GM12892 (cell line): ENCODE data around the gene OR5AU1.

Source experiments
- POLR2AphosphoS5 ChIP-seq: IDR thresholded peaks from 2 replicates; pipeline ENCODE4 v1.6.1; 2011; ENCODE audit warnings: low read depth, low read length, control low read depth
- TAF1 ChIP-seq: IDR thresholded peaks from 2 replicates; pipeline ENCODE4 v1.6.1; 2011; ENCODE audit warnings: low read depth, mild to moderate bottlenecking, control low read depth, low read length, borderline replicate concordance

DNA sequence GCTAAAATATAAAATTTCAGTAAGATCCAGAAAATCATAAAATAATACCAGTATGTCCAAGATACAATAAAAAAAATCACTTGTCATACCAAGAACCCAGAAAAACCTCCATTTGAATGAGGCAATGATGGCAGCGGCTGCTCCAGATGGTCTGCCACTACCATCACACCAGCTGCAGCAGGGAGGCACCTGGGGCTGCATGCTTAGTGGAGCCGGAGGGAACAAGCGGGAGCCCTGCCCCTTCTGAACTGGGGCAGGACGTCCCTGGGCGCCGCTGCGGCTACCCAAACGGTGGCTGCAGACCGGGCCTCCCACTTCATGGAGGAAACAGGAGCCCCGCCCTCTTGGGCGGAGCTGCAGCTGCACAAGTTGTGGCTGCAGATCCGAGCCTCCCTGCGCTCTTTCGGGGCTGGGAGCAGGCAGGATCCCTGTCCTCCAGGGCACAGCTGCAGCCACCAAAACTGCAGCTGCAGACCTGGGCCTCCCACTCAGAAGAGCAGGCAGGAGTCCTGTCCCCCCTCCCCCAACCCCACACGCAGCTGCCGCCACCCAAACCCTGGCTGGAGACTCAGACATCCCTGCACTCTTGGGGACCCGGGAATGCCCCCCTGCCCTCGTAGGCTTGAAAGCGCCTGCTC is 36.1 kb upstream of the OR5AU1 start:
- TF ChIP-seq POLR2AphosphoS5: no peak
- no peak for TF ChIP-seq TAF1
